ENCODE results near the gene TDRD3. TPM values are rescaled to one million over a fixed set of nuclear protein-coding genes. Genes with fewer than 3 reads are reported as not detected.

Gene TDRD3
- total and polyA plus RNA-seq, 7 donors = 14.0 to 39.7 (median 29.1) TPM

GRCh38 chr13:60511637-60512036 lies 114.6 kb downstream of the TDRD3 start:
- Histone ChIP-seq H3K4me1 (no peaks in the 10 kb centered on the region), H3K27me3 (ENCODE audit: insufficient read depth in 3 of 3, low read length in 2 of 3) (no peaks in the 10 kb centered on the region), H3K27ac (no peak overlapping the region), H3K36me3 (ENCODE audit: insufficient read depth in 1 of 2, low read depth in 1 of 2) (peaks cover 0 to 42% of the 10 kb centered on the region in 2 donors), H3K9me3 (no peaks in the 10 kb centered on the region), H3K4me3 (no peak overlapping the region)
- TF ChIP-seq, protein P1, sequence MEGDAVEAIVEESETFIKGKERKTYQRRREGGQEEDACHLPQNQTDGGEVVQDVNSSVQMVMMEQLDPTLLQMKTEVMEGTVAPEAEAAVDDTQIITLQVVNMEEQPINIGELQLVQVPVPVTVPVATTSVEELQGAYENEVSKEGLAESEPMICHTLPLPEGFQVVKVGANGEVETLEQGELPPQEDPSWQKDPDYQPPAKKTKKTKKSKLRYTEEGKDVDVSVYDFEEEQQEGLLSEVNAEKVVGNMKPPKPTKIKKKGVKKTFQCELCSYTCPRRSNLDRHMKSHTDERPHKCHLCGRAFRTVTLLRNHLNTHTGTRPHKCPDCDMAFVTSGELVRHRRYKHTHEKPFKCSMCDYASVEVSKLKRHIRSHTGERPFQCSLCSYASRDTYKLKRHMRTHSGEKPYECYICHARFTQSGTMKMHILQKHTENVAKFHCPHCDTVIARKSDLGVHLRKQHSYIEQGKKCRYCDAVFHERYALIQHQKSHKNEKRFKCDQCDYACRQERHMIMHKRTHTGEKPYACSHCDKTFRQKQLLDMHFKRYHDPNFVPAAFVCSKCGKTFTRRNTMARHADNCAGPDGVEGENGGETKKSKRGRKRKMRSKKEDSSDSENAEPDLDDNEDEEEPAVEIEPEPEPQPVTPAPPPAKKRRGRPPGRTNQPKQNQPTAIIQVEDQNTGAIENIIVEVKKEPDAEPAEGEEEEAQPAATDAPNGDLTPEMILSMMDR (IDR thresholded peaks at IDR 0.05) = no peak
- DNase-seq (no peak), ATAC-seq (no peak)
- intact Hi-C loops (cut with DNase I) = no loop called here
- 88 to 94% (median 90%) methylated on average over 2 of the region's 2 CpGs for WGBS, 3 donors

GRCh38 chr13:60514891-60515290 lies 117.9 kb downstream of the TDRD3 start:
- H3K27ac ChIP-seq = no peak overlapping the region
- peaks cover 2 to 45% of the 10 kb centered on the region in 2 donors for H3K36me3 ChIP-seq (ENCODE audit: insufficient read depth in 1 of 2, low read depth in 1 of 2)
- H3K4me3 ChIP-seq = no peak overlapping the region
- H3K9me3 ChIP-seq = no peaks in the 10 kb centered on the region
- ATAC-seq (no peak), DNase-seq (no peak)
- H3K27me3 ChIP-seq (ENCODE audit: insufficient read depth in 3 of 3, low read length in 2 of 3) = no peaks in the 10 kb centered on the region
- no peaks in the 10 kb centered on the region for H3K4me1 ChIP-seq
- WGBS, 3 donors = 94 to 100% (median 98%) methylated on average over 1 of the region's 1 CpG
- TF ChIP-seq, protein P1 (IDR thresholded peaks at IDR 0.05) = no peak
- intact Hi-C loops (cut with DNase I) = no loop called here

DNA sequence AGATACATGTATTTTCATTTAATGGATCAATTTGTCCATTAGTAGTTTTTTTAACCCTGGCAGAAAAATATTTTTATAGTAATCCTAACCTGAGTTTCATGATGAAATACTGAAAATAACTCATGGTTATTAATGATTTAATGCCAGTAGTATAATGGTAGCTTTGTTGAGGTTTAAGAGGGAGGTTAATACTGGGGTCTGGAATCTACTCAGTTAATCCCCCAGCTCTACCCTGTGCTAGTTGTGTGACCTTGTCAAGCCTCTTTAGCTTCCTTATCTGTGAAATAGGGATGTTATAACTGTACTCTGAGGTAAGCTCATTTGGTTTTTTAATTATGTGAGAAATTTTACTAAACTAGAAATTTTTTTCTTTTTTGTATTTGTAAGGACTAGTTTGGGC lies 122.5 kb downstream of the TDRD3 start:
- no peak for ATAC-seq
- H3K36me3 ChIP-seq (ENCODE audit: insufficient read depth in 1 of 2, low read depth in 1 of 2) = peaks cover 5 to 25% of the 10 kb centered on the region in 2 donors
- no peak overlapping the region for H3K27ac ChIP-seq
- no peaks in the 10 kb centered on the region for H3K9me3 ChIP-seq
- H3K27me3 ChIP-seq (ENCODE audit: insufficient read depth in 3 of 3, low read length in 2 of 3) = no peaks in the 10 kb centered on the region
- H3K4me3 ChIP-seq = no peak overlapping the region
- no peaks in the 10 kb centered on the region for H3K4me1 ChIP-seq
- intact Hi-C loops (cut with DNase I) = no loop called here
- DNase-seq = no peak
- TF ChIP-seq, protein P1 (IDR thresholded peaks at IDR 0.05) = no peak

DNA sequence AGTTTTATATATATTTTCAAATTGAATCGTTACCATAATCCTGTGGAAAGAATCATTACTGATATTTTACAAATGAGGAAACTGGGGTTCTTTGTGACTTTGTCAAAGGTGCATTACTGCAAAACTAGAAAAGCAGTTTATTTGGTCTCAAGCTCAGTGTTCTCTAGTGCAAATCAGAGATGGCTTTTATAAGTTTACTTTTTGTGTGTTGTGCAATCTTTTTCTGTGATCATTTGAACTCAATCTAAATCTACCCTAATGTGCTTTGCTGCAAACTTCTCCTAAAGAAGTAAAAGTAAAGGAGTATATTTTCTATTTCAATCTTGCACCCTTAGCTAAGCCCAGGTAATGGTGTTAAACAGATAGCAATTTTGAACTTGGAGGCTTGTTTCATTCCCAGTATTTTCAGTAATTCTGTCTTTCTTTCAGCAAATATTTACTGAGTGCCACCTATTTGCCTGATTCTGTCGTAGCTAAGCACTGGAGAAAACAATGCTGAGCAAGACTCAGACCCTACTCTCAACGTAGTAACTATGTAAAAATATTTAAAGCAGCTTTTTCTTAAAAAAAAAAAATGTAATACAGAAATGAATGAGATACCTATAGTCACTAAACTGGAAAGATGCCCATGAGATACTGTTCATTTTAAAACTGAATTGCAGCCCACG lies 124.0 kb downstream of the TDRD3 start:
- Histone ChIP-seq H3K36me3 (ENCODE audit: insufficient read depth in 1 of 2, low read depth in 1 of 2) (peaks cover 5 to 16% of the 10 kb centered on the region in 2 donors), H3K4me3 (no peak overlapping the region), H3K27me3 (ENCODE audit: insufficient read depth in 3 of 3, low read length in 2 of 3) (no peaks in the 10 kb centered on the region), H3K27ac (no peak overlapping the region), H3K4me1 (no peaks in the 10 kb centered on the region), H3K9me3 (no peaks in the 10 kb centered on the region)
- DNase-seq = no peak
- TF ChIP-seq, protein P1 (IDR thresholded peaks at IDR 0.05) = no peak
- ATAC-seq = no peak
- WGBS, 3 donors = 92 to 96% (median 94%) methylated on average over 4 of the region's 4 CpGs
- intact Hi-C loops (cut with DNase I) = no loop called here

DNA sequence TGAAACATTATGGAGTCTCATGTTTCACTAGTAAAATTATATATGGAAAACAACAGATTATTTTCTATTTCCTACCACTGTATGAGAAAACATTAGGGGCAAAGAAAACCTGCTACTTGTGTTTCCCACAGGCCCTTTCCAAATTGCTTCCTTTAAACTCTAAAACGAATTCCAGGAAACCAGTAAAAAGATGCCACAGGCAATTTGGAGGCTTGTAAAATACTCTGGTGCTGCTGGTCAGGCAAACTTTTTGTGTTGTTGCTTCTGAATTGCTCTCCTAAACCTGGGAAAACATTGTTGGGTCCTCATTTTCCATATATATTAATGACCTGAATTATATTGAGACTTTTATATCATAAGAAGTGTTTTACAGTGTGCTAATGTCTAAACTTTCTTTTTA lies 141.5 kb downstream of the TDRD3 start:
- H3K4me1 ChIP-seq = no peaks in the 10 kb centered on the region
- no peak overlapping the region for H3K4me3 ChIP-seq
- TF ChIP-seq, protein P1 (IDR thresholded peaks at IDR 0.05) = no peak
- peaks cover 0 to 28% of the 10 kb centered on the region in 2 donors for H3K36me3 ChIP-seq (ENCODE audit: insufficient read depth in 1 of 2, low read depth in 1 of 2)
- intact Hi-C loops (cut with DNase I) = no loop called here
- no peaks in the 10 kb centered on the region for H3K27me3 ChIP-seq (ENCODE audit: insufficient read depth in 3 of 3, low read length in 2 of 3)
- no peaks in the 10 kb centered on the region for H3K9me3 ChIP-seq
- ATAC-seq (no peak), DNase-seq (no peak)
- WGBS, 3 donors = 38 to 41% (median 38%) methylated on average over 1 of the region's 1 CpG
- no peak overlapping the region for H3K27ac ChIP-seq

Measured in psoas muscle (tissue), 8 donors.